Activated CD4-positive, alpha-beta T cell treated with anti-CD3 and anti-CD28 coated beads for 36 hours (primary cell): ENCODE data around the gene POLE. TPM values are rescaled to one million over a fixed set of nuclear protein-coding genes. Genes with fewer than 3 reads are reported as not detected.
A peak's percentile ranks its signal among the peaks of the same experiment; 100 is the strongest.

Source experiments
- ATAC-seq: fragments of 200-7000 bp; cut with Tn5 transposase; one replicate; pipeline ENCODE4 v1.10.0; 2021; ENCODE audit warnings: mild to moderate bottlenecking, moderate library complexity
- CTCF ChIA-PET: fragments of 350-600 bp; sonication (Branson Sonifier 250); formaldehyde crosslinking; loops from one replicate; lab custom pipeline; 2021; ENCODE audit warnings: antibody characterized with exemption; lab: Charles Lee
- POLR2A ChIA-PET: fragments of 350-600 bp; sonication (Branson Sonifier 250); formaldehyde crosslinking; loops from one replicate; lab custom pipeline; 2021; ENCODE audit warnings: antibody characterized with exemption, inconsistent platforms; lab: Charles Lee
- DNase-seq: peaks from one replicate; pipeline ENCODE4 v3.0.0-alpha.2; 2020
- H3K27ac Mint-ChIP-seq: one replicate; pipeline ENCODE4 v1.8.0; 2021; ENCODE audit warnings: mixed read lengths
- H3K27me3 Mint-ChIP-seq: one replicate; pipeline ENCODE4 v1.8.0; 2021; ENCODE audit warnings: mixed read lengths
- H3K36me3 Mint-ChIP-seq: one replicate; pipeline ENCODE4 v1.8.0; 2021; ENCODE audit warnings: low read depth, mixed read lengths
- H3K4me1 Mint-ChIP-seq: one replicate; pipeline ENCODE4 v1.8.0; 2021; ENCODE audit warnings: mixed read lengths
- H3K4me3 Mint-ChIP-seq: one replicate; pipeline ENCODE4 v1.8.0; 2021; ENCODE audit warnings: mild to moderate bottlenecking, moderate library complexity, mixed read lengths
- H3K9me3 Mint-ChIP-seq: one replicate; pipeline ENCODE4 v1.8.0; 2021; ENCODE audit warnings: low read depth, mixed read lengths
- intact Hi-C, 2 experiments: fragments of 100-400 bp; cut with DNase I in 1 of 2; cut with micrococcal nuclease in 1 of 2; formaldehyde crosslinking; loops; one replicate each; pipeline versions ENCODE4 v1.14.2 to v1.15.1; 2022 to 2024; cut with DNase I, micrococcal nuclease
- total RNA-seq, 2 experiments: library from RNA; stranded (reverse); gene quantifications; one replicate each; pipeline ENCODE4 v1.2.3, GENCODE V29; 2021

The POLE gene
- total RNA-seq, 2 experiments from 2014 or later, result 121 to 124 TPM

DNA sequence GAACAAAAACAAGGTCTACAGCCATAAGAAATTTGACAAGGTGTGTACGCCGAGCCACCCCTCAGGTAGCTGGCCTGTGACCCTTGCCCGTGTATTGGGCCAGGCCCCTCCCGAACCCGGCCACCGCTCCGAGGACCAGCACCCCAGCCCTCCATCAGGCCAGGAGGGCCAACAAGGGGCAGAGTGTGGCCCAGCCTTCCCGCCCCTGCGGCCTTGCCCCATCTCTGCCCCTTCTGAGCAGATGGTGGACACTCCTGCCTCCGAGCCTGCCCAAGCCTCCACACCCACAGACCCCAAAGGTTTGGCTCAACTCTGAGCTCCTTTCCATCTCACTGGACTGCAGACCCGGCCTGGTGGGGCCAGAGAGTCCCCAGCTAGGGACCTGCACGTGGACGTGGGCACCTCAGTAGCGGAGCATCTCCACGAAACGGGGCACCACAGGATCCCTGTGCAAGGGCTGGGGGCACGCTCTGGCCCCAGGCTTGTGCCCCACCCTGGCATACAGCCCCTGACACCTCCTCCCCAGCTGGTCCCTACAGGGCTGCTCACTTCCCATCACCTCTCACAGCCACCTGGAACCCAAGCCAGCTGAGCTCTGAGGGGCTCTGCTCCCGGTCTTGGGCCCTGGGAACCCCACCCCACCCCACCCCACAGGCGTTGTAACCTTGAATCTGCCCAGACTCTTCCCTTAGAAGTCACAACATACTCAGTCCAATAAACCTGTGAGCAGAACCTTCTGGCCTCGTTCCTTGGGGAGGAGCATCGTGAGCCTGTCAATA lies 65.3 kb downstream of the POLE start:
- H3K27me3 Mint-ChIP-seq, result peaks cover 11% of the 10 kb centered on the region
- intact Hi-C loops, result no loop called here
- peaks cover 3% of the 10 kb centered on the region for H3K9me3 Mint-ChIP-seq
- H3K4me1 Mint-ChIP-seq, result peaks cover 11% of the 10 kb centered on the region
- ChIA-PET POLR2A (no interaction called here), CTCF (no interaction called here)
- no peak for DNase-seq
- H3K4me3 Mint-ChIP-seq, result no peak overlapping the region
- ATAC-seq, result peak; percentile 6
- peaks cover 9% of the 10 kb centered on the region for H3K36me3 Mint-ChIP-seq
- H3K27ac Mint-ChIP-seq, result no peak overlapping the region

DNA sequence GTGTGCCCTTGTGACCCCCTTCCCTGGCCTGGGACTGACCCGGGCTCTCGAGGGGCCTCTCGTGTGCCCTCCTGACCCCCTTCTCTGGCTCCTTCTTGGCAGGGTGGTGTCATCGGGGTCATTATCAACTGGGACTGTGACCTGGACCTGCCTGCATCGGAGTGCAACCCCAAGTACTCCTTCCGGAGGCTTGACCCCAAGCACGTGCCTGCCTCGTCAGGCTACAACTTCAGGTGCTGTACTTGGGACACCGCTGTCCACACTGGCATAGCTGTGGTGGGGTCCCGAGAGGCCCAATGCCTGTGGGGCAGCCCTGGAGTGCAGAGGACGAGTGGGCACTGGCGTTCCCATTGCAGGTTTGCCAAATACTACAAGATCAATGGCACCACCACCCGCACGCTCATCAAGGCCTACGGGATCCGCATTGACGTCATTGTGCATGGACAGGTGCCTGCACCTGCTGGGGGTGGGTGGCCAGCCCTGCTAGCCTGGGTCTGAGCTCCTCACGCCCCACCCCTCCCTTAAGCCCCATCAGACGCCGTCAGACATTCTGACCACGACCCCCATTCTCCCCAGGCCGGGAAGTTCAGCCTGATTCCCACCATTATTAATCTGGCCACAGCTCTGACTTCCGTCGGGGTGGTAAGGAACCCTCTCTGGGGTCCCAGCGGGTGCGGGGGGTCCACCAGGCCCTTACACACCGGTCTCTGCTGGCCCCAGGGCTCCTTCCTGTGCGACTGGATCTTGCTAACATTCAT lies 66.1 kb downstream of the POLE start:
- peaks cover 9% of the 10 kb centered on the region for H3K36me3 Mint-ChIP-seq
- CTCF ChIA-PET, result interaction anchor here (1.7 to 2.0 kb wide), 2 partner anchors 9 to 60 kb away, joined by 3 to 6 read pairs; no protein-coding TSS in a partner anchor
- intact Hi-C loops, result no loop called here
- H3K4me3 Mint-ChIP-seq, result no peak overlapping the region
- no peak overlapping the region for H3K27ac Mint-ChIP-seq
- H3K9me3 Mint-ChIP-seq, result peaks cover 3% of the 10 kb centered on the region
- POLR2A ChIA-PET, result no interaction called here
- H3K27me3 Mint-ChIP-seq, result peaks cover 14% of the 10 kb centered on the region
- ATAC-seq, result no peak
- DNase-seq, result no peak
- peaks cover 11% of the 10 kb centered on the region for H3K4me1 Mint-ChIP-seq

DNA sequence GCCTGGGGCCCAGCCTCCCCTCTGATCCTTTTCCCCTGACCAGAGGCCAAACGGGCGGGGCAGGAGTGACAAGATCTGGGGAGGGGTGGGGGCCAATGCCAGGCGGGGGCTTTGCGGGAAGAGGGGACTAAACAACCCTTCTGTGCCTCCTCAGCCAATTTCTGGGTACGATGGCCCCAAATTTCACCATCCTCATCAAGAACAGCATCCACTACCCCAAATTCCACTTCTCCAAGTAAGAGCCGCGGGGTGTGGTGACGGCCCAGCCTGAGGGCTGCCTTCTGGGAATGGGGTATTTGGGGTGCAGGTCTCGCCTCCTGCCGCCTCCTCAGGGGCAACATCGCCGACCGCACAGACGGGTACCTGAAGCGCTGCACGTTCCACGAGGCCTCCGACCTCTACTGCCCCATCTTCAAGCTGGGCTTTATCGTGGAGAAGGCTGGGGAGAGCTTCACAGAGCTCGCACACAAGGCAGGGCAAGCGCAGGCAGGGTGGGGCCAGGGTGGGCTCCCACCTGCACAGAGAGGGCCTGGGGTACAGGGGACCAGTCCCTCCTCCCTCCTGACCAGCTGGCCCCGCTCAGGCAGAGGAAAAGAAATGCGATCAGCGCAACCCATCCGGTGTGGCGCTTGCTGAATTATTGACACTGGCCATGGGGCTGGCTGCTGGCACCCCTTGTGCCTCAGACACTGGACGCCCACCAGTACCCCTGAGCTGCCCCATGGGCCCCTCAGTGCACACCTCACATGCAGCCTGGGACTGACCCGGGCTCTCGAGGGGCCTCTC lies 66.8 kb downstream of the POLE start:
- H3K27me3 Mint-ChIP-seq, result peaks cover 19% of the 10 kb centered on the region

DNA sequence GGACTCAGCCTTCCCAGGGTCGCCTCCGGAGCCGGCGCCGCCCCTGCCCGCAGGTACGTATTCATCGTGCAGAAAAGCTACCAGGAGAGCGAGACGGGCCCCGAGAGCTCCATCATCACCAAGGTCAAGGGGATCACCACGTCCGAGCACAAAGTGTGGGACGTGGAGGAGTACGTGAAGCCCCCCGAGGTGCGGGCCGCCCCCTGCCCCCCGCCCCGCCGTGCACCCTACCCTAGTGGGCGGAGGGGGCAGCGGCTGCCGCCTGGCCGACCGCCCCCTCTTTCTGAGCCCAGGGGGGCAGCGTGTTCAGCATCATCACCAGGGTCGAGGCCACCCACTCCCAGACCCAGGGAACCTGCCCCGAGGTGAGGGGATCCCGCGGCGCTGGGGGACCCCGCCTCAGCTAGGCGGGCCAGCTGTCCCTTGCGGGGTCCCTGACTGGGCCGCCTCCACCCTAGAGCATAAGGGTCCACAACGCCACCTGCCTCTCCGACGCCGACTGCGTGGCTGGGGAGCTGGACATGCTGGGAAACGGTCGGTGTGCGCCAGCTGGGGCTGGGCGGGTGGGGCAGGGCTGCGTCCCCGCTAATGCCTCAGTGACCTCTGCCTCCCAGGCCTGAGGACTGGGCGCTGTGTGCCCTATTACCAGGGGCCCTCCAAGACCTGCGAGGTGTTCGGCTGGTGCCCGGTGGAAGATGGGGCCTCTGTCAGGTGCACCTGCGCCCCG lies 67.6 kb downstream of the POLE start:
- intact Hi-C loops, result no loop called here
- Mint-ChIP-seq H3K4me3 (no peak overlapping the region), H3K9me3 (peaks cover 6% of the 10 kb centered on the region), H3K36me3 (peaks cover 6% of the 10 kb centered on the region), H3K4me1 (peaks cover 15% of the 10 kb centered on the region), H3K27me3 (peaks cover 23% of the 10 kb centered on the region), H3K27ac (no peak overlapping the region)
- DNase-seq (no peak), ATAC-seq (no peak)
- POLR2A ChIA-PET, result no interaction called here
- CTCF ChIA-PET, result interaction anchor here (1.7 to 2.0 kb wide), 2 partner anchors 8 to 59 kb away, joined by 3 to 6 read pairs; no protein-coding TSS in a partner anchor

More for the DNA sequence above, 66.8 kb downstream of the POLE start:
- DNase-seq (no peak), ATAC-seq (no peak)
- Mint-ChIP-seq H3K4me3 (no peak overlapping the region), H3K9me3 (peaks cover 6% of the 10 kb centered on the region), H3K4me1 (peaks cover 11% of the 10 kb centered on the region), H3K36me3 (peaks cover 9% of the 10 kb centered on the region), H3K27ac (no peak overlapping the region)
- ChIA-PET POLR2A (no interaction called here), CTCF (interaction anchor here (1.7 to 2.0 kb wide), 2 partner anchors 9 to 59 kb away, joined by 3 to 6 read pairs; no protein-coding TSS in a partner anchor)
- intact Hi-C loops, result no loop called here

DNA sequence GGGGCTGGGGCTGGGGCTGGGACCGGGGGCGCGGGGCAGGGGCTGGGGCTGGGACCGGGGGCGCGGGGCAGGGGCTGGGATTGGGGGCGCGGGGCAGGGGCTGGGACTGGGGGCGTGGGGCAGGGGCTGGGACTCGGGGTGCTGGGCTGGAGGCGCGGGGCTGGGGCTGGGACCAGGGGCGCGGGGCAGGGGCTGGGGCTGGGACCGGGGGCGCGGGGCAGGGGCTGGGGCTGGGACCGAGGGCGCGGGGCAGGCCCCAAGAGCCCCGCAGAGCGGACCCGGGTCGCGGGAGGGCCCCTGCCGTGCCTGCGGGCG lies 68.1 kb downstream of the POLE start:
- no peak overlapping the region for H3K27ac Mint-ChIP-seq
- ChIA-PET POLR2A (no interaction called here), CTCF (no interaction called here)
- peaks cover 6% of the 10 kb centered on the region for H3K36me3 Mint-ChIP-seq
- DNase-seq (no peak), ATAC-seq (no peak)
- intact Hi-C loops, result no loop called here
- peaks cover 15% of the 10 kb centered on the region for H3K4me1 Mint-ChIP-seq
- peaks cover 6% of the 10 kb centered on the region for H3K9me3 Mint-ChIP-seq
- peaks cover 23% of the 10 kb centered on the region for H3K27me3 Mint-ChIP-seq
- H3K4me3 Mint-ChIP-seq, result no peak overlapping the region

DNA sequence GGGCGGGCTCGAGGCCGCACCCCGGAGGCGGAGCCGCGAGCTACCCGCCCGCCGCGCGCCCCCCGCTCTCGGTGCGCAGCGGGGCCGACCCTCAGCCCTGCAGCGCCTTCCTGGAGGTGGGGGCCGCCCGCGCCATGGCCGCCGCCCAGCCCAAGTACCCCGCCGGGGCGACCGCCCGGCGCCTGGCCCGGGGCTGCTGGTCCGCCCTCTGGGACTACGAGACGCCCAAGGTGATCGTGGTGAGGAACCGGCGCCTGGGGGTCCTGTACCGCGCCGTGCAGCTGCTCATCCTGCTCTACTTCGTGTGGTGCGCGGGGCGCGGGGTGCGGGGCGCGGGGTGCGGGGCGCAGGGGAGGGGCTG lies 68.5 kb downstream of the POLE start, which contains the start of gene P2RX2:
Gene P2RX2 (plus strand): TSS at position 94 of the 361 bp plus-strand sequence. CDS start 41 bp downstream, at position 135.
- Mint-ChIP-seq H3K4me3 (no peak within 1 kb of the TSS), H3K9me3 (peaks cover 6% of the 10 kb centered on the region), H3K27ac (no peak within 1 kb of the TSS), H3K4me1 (peaks cover 15% of the 10 kb centered on the region), H3K27me3 (peaks cover 23% of the 10 kb centered on the region), H3K36me3 (peaks cover 6% of the 10 kb centered on the region)
- intact Hi-C loops, result no loop called here
- DNase-seq (no peak), ATAC-seq (no peak)
- ChIA-PET POLR2A (no interaction called here), CTCF (interaction anchor here (0.6 kb wide), 1 partner anchor 1702 kb away, joined by 3 read pairs; no protein-coding TSS in a partner anchor)

DNA sequence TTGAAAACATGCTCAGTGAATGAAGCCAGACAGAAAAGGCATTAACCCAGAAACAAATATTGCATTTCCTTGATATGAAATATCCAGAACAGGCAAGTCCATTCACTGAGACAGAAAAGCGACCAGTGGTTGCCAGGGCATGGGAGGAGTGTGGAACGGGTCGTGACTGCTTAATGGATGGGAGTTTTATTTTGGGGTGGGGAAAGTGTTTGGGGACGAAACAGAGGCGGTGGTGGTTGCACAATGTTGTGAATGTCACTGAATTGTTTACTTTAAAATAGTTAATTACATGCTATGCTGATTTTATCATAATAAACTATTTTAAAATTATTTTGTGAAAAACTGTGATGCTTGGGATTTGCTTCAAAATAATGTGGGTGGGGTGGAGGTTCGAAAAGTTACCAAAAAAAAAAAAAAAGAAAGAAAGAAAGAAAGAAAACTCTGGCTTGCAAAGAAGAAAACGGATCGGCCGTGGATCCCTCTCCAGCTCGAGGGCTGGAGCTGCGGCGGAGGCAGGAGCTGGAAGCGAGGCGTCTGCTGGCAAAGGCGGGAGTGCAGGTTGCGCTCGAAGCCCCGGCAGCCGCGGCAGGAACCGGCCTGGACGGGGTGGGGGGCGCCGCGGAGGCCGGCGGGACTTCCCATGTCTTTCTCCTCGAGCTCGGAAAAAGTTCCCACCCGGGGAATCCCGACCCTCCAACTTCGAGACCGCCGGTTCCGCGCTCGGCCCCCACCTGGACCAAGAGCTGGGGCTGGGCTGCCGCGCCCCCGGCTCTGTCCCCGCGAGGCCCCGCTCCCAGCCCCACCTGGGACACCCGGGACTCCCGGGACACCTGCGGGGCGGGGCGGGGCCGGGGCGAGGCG lies 69.1 kb downstream of the POLE start:
- Mint-ChIP-seq H3K27me3 (peaks cover 23% of the 10 kb centered on the region), H3K4me1 (peaks cover 15% of the 10 kb centered on the region), H3K27ac (no peak overlapping the region), H3K36me3 (peaks cover 6% of the 10 kb centered on the region), H3K4me3 (no peak overlapping the region), H3K9me3 (peaks cover 6% of the 10 kb centered on the region)
- no peak for DNase-seq
- no peak for ATAC-seq
- ChIA-PET POLR2A (interaction anchor here (0.6 kb wide), 1 partner anchor 18 kb away, joined by 3 read pairs; no protein-coding TSS in a partner anchor), CTCF (interaction anchor here (0.6 to 1.0 kb wide), 4 partner anchors 20 to 1702 kb away, joined by 3 to 4 read pairs (median 3); no protein-coding TSS in a partner anchor)
- intact Hi-C loops, result no loop called here

DNA sequence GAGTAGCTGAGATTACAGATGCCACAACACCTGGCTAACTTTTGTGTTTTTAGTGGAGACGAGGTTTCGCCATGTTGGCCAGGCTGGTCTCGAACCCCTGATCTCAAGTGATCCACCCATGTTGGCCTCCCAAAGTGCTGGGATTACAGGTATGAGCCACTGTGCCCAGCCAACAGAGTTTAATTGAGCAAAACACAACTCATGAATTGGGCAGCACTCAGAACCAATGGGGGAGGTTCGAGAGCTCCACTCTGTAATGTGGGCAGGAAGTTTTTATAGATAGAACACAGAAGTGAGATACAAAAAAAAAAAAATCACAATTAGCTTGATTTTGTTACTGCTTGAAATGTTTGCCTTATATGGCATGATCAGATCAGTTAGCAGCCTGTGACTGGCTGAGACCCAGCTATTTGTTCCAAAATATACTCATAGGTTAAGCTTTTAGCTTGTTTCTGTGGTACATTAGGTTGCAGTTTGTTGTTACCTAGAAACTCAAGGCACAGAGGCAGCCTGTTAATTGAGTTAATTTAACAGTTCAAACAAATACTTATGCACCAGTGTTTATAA lies 69.9 kb downstream of the POLE start:
- Mint-ChIP-seq H3K4me3 (no peak overlapping the region), H3K27ac (no peak overlapping the region), H3K9me3 (peaks cover 6% of the 10 kb centered on the region), H3K4me1 (peaks cover 10% of the 10 kb centered on the region), H3K27me3 (peaks cover 23% of the 10 kb centered on the region), H3K36me3 (peaks cover 6% of the 10 kb centered on the region)
- no peak for ATAC-seq
- DNase-seq, result no peak
- ChIA-PET POLR2A (no interaction called here), CTCF (interaction anchor here (0.6 to 1.5 kb wide), 8 partner anchors 18 to 604 kb away, joined by 3 to 5 read pairs (median 3); no protein-coding TSS in a partner anchor)
- intact Hi-C loops, result no loop called here

DNA sequence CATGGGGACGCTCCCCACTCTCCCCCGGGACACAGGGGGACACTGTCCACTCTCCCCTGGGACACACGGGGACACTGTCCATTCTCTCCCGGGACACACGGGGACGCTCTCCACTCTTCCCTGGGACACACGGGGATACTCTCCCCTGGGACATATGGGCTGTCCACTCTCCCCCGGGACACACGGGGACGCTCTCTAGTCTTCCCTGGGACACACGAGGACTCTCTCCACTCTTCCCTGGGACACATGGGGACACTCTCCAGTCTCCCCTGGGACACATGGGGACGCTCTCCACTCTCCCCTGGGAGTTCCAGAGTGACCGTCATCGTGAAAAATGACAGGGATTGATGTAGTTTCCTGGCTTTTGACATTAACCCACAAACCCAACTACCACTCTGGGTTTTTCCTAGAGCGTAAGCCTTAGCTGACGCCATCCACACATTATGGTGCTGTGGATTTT lies 71.5 kb downstream of the POLE start:
- ATAC-seq, result no peak
- Mint-ChIP-seq H3K36me3 (peaks cover 6% of the 10 kb centered on the region), H3K27me3 (peaks cover 27% of the 10 kb centered on the region), H3K4me1 (peaks cover 11% of the 10 kb centered on the region), H3K27ac (no peak overlapping the region), H3K4me3 (no peak overlapping the region), H3K9me3 (peaks cover 6% of the 10 kb centered on the region)
- POLR2A ChIA-PET, result no interaction called here
- CTCF ChIA-PET, result interaction anchor here (0.7 to 1.5 kb wide), 19 partner anchors 7 to 337 kb away, joined by 3 to 18 read pairs (median 3); no protein-coding TSS in a partner anchor
- no peak for DNase-seq
- intact Hi-C loops, result loop anchor here (1.0 to 2.0 kb wide), 6 partner anchors 15 to 461 kb away; no protein-coding TSS in a partner anchor
